Measurements from ENCODE around the gene PUS10. TPM values are rescaled to one million over a fixed set of nuclear protein-coding genes. Genes with fewer than 3 reads are reported as not detected.

Gene PUS10
- total RNA-seq, 2 experiments from 2014 or later = 2.0 to 2.6 TPM

GRCh38 chr2:61011678-61012077 lies 6.4 kb downstream of the PUS10 start:
- H3K4me1 Mint-ChIP-seq (ENCODE audit: low read depth) = peaks cover 14% of the 10 kb centered on the region
- Histone ChIP-seq H3K9me3 (ENCODE audit: control insufficient read depth in 1 of 2, insufficient read depth in 1 of 2, low read length in 2 of 2) (no peaks in the 10 kb centered on the region), H3K4me3 (ENCODE audit: low read length) (no peak overlapping the region), H3K27ac (ENCODE audit: low read depth in 1 of 2, low read length in 2 of 2) (no peak overlapping the region), H3K27me3 (ENCODE audit: control insufficient read depth in 1 of 2, insufficient read depth in 2 of 2, low read length in 2 of 2) (no peaks in the 10 kb centered on the region), H3K4me1 (ENCODE audit: insufficient read depth, low read length) (peaks cover 3% of the 10 kb centered on the region), H3K36me3 (ENCODE audit: insufficient read depth, low read length) (peaks cover 3% of the 10 kb centered on the region)
- H3K27ac Mint-ChIP-seq = no peak overlapping the region
- no peaks in the 10 kb centered on the region for H3K27me3 Mint-ChIP-seq
- H3K4me3 Mint-ChIP-seq = no peak overlapping the region
- no peaks in the 10 kb centered on the region for H3K36me3 Mint-ChIP-seq (ENCODE audit: low read depth)
- ChIA-PET POLR2A (no interaction called here), CTCF (interaction anchor here (0.7 kb wide), 1 partner anchor 13 kb away, joined by 4 read pairs; no protein-coding TSS in a partner anchor)
- intact Hi-C loops (cut with DNase I, micrococcal nuclease) = loop anchor here in 1 of 2 experiments (10.0 kb wide), 1 partner anchor 133 kb away; no protein-coding TSS in a partner anchor
- no peak for TF ChIP-seq CTCF (IDR thresholded peaks at IDR 0.05)
- no peak for DNase-seq
- ATAC-seq (ENCODE audit: poor library complexity) = no peak
- H3K9me3 Mint-ChIP-seq = no peaks in the 10 kb centered on the region

GRCh38 chr2:61009355-61009754 lies 8.7 kb downstream of the PUS10 start:
- Mint-ChIP-seq H3K27me3 (no peaks in the 10 kb centered on the region), H3K36me3 (ENCODE audit: low read depth) (no peaks in the 10 kb centered on the region), H3K9me3 (no peaks in the 10 kb centered on the region), H3K4me1 (ENCODE audit: low read depth) (no peaks in the 10 kb centered on the region), H3K4me3 (no peak overlapping the region), H3K27ac (no peak overlapping the region)
- ChIA-PET CTCF (no interaction called here), POLR2A (no interaction called here)
- Histone ChIP-seq H3K27ac (ENCODE audit: low read depth in 1 of 2, low read length in 2 of 2) (no peak overlapping the region), H3K36me3 (ENCODE audit: insufficient read depth, low read length) (peaks cover 3% of the 10 kb centered on the region), H3K9me3 (ENCODE audit: control insufficient read depth in 1 of 2, insufficient read depth in 1 of 2, low read length in 2 of 2) (no peaks in the 10 kb centered on the region), H3K27me3 (ENCODE audit: control insufficient read depth in 1 of 2, insufficient read depth in 2 of 2, low read length in 2 of 2) (no peaks in the 10 kb centered on the region), H3K4me3 (ENCODE audit: low read length) (no peak overlapping the region), H3K4me1 (ENCODE audit: insufficient read depth, low read length) (no peaks in the 10 kb centered on the region)
- intact Hi-C loops (cut with DNase I, micrococcal nuclease) = no loop called here
- no peak for DNase-seq
- no peak for TF ChIP-seq CTCF (IDR thresholded peaks at IDR 0.05)
- ATAC-seq (ENCODE audit: poor library complexity) = no peak

GRCh38 chr2:61006486-61007105 lies 11.5 kb downstream of the PUS10 start:
- no peaks in the 10 kb centered on the region for H3K4me1 ChIP-seq (ENCODE audit: insufficient read depth, low read length)
- no peaks in the 10 kb centered on the region for H3K36me3 Mint-ChIP-seq (ENCODE audit: low read depth)
- ChIA-PET POLR2A (no interaction called here), CTCF (interaction anchor here (1.5 kb wide), 1 partner anchor 228 kb away, joined by 3 read pairs; no protein-coding TSS in a partner anchor)
- H3K27me3 ChIP-seq (ENCODE audit: control insufficient read depth in 1 of 2, insufficient read depth in 2 of 2, low read length in 2 of 2) = no peaks in the 10 kb centered on the region
- no peak for ATAC-seq (ENCODE audit: poor library complexity)
- TF ChIP-seq CTCF (IDR thresholded peaks at IDR 0.05) = no peak
- no peak for DNase-seq
- H3K36me3 ChIP-seq (ENCODE audit: insufficient read depth, low read length) = peaks cover 3% of the 10 kb centered on the region
- intact Hi-C loops (cut with DNase I, micrococcal nuclease) = no loop called here
- H3K4me3 ChIP-seq (ENCODE audit: low read length) = no peak overlapping the region
- H3K27ac Mint-ChIP-seq = no peak overlapping the region
- H3K9me3 ChIP-seq (ENCODE audit: control insufficient read depth in 1 of 2, insufficient read depth in 1 of 2, low read length in 2 of 2) = no peaks in the 10 kb centered on the region
- no peak overlapping the region for H3K4me3 Mint-ChIP-seq
- H3K27ac ChIP-seq (ENCODE audit: low read depth in 1 of 2, low read length in 2 of 2) = no peak overlapping the region
- no peaks in the 10 kb centered on the region for H3K9me3 Mint-ChIP-seq
- H3K27me3 Mint-ChIP-seq = no peaks in the 10 kb centered on the region
- H3K4me1 Mint-ChIP-seq (ENCODE audit: low read depth) = no peaks in the 10 kb centered on the region
